SU-DHL-6 (cell line): Measurements from ENCODE around the gene FANCC.

Source experiments
- H2AFZ ChIP-seq: fragments of 200-600 bp; sonication (generic); 2 replicates; pipeline ENCODE4 v1.6.1; 2014; ENCODE audit warnings: low read depth, mild to moderate bottlenecking, moderate library complexity, mixed read lengths, antibody characterized with exemption, low read length; ENCODE audit not compliant: severe bottlenecking
- H3F3A ChIP-seq: fragments of 200-600 bp; shearing (Covaris generic); 2 replicates; pipeline ENCODE4 v1.6.0; 2016; ENCODE audit warnings: antibody characterized with exemption, mild to moderate bottlenecking; ENCODE audit not compliant: insufficient read depth
- H3K27ac ChIP-seq: fragments of 200-600 bp; sonication (generic); 2 replicates; pipeline ENCODE4 v1.5.1; 2016; ENCODE audit warnings: low read depth, mild to moderate bottlenecking, low read length, moderate library complexity, mixed read lengths
- H3K27me3 ChIP-seq: fragments of 200-600 bp; sonication (generic), shearing (Covaris generic); 2 replicates; pipeline ENCODE4 v1.6.0; 2014; ENCODE audit warnings: mild to moderate bottlenecking, low read length
- H3K36me3 ChIP-seq: fragments of 200-600 bp; sonication (generic); 2 replicates; pipeline ENCODE4 v1.6.1; 2014; ENCODE audit warnings: mild to moderate bottlenecking, low read length, mixed read lengths
- H3K4me2 ChIP-seq: fragments of 300-600, 200-600 bp; shearing (Covaris generic), sonication (generic); 2 replicates; pipeline ENCODE4 v1.6.0; 2014; ENCODE audit warnings: low read length, low read depth, mild to moderate bottlenecking; ENCODE audit not compliant: poor library complexity, severe bottlenecking
- H3K4me3 ChIP-seq: fragments of 200-600 bp; sonication (generic); 2 replicates; pipeline ENCODE4 v1.5.1; 2014; ENCODE audit warnings: antibody characterized with exemption, low read length, mild to moderate bottlenecking, mixed read lengths; ENCODE audit not compliant: insufficient read depth, poor library complexity, severe bottlenecking
- H3K79me2 ChIP-seq: fragments of 200-600 bp; sonication (generic); 2 replicates; pipeline ENCODE4 v1.6.1; 2014; ENCODE audit warnings: mild to moderate bottlenecking, low read length, moderate library complexity; ENCODE audit not compliant: insufficient read depth
- H3K9ac ChIP-seq: fragments of 200-600 bp; sonication (generic); 2 replicates; pipeline ENCODE4 v1.7.0; 2014; ENCODE audit warnings: mild to moderate bottlenecking, low read length
- H3K9me2 ChIP-seq: fragments of 200-600 bp; sonication (generic); replicated peaks from 2 replicates; pipeline ENCODE4 v1.6.1; 2014; ENCODE audit warnings: low read length; ENCODE audit not compliant: insufficient read depth
- H3K9me3 ChIP-seq: fragments of 200-600 bp; sonication (generic); 2 replicates; pipeline ENCODE4 v1.6.1; 2014; ENCODE audit warnings: low read length, mixed read lengths; ENCODE audit not compliant: insufficient read depth
- H4K20me1 ChIP-seq: fragments of 200-600 bp; sonication (generic); 2 replicates; pipeline ENCODE4 v1.6.1; 2014; ENCODE audit warnings: low read depth, mild to moderate bottlenecking, antibody characterized with exemption, low read length, moderate library complexity, mixed read lengths
- EZH2phosphoT487 ChIP-seq: fragments of 200-600 bp; sonication (generic), shearing (Covaris generic); conservative IDR thresholded peaks from 2 replicates; pipeline ENCODE4 v1.6.1; 2018; ENCODE audit warnings: mild to moderate bottlenecking, antibody characterized with exemption, low read length, moderate library complexity, mixed read lengths
- TF ChIP-seq, protein P1 (sequence below): fragments of 200-600 bp; sonication (generic); IDR thresholded peaks from one replicate; pipeline ENCODE4 v1.5.1; 2017; ENCODE audit warnings: antibody characterized with exemption, mild to moderate bottlenecking, low read length, moderate library complexity; ENCODE audit not compliant: insufficient read depth, poor library complexity, severe bottlenecking

Gene FANCC

DNA sequence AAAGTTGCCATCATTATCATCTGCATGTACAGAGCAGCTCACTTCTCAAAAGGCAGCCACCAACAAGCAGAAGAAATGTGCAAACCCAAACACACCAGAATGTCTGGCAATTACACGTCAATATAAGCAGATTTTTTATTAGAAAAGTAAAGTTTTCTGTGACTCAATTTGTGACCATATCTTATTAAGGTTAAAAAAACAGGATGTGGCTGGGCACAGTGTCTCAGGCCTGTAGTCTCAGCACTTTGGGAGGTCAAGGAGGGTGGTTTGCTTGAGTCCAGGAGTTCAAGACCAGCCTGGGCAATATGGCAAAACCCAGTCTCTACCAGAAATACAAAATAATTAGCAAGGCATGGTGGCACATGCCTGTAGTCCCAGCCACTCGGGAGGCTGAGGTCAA is 176.7 kb downstream of the FANCC start:
- Histone ChIP-seq H3K9ac (no peak overlapping the region), H3K79me2 (no peaks in the 10 kb centered on the region), H3K4me3 (no peak overlapping the region), H4K20me1 (no peaks in the 10 kb centered on the region), H2AFZ (no peak overlapping the region), H3F3A (no peaks in the 10 kb centered on the region), H3K9me2 (no peaks in the 10 kb centered on the region), H3K9me3 (no peaks in the 10 kb centered on the region), H3K27ac (no peak overlapping the region), H3K27me3 (no peaks in the 10 kb centered on the region), H3K36me3 (no peaks in the 10 kb centered on the region), H3K4me2 (no peak overlapping the region)
- no peak for TF ChIP-seq EZH2phosphoT487
- TF ChIP-seq, protein P1, sequence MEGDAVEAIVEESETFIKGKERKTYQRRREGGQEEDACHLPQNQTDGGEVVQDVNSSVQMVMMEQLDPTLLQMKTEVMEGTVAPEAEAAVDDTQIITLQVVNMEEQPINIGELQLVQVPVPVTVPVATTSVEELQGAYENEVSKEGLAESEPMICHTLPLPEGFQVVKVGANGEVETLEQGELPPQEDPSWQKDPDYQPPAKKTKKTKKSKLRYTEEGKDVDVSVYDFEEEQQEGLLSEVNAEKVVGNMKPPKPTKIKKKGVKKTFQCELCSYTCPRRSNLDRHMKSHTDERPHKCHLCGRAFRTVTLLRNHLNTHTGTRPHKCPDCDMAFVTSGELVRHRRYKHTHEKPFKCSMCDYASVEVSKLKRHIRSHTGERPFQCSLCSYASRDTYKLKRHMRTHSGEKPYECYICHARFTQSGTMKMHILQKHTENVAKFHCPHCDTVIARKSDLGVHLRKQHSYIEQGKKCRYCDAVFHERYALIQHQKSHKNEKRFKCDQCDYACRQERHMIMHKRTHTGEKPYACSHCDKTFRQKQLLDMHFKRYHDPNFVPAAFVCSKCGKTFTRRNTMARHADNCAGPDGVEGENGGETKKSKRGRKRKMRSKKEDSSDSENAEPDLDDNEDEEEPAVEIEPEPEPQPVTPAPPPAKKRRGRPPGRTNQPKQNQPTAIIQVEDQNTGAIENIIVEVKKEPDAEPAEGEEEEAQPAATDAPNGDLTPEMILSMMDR = no peak

DNA sequence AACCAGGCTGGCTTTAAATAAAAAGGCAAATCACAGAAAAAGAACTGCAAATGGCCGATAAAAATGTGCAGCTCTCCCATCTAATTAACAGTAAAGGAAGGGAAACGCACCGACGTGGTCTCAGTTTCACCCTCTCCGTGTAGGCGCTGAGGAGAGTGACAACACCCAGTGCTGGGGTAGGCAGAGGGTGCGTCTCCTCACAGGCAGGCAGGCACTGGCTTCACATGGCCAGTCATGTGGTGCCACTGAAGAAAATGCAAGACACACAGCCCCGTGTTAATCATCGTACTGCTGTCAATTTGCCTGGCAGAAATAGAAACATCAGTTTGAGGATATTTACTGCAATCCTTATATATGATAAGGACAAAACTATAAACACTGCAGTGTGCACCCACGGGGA is 178.4 kb downstream of the FANCC start:
- Histone ChIP-seq H2AFZ (no peak overlapping the region), H3K9ac (no peak overlapping the region), H3F3A (no peaks in the 10 kb centered on the region), H3K4me3 (no peak overlapping the region), H4K20me1 (no peaks in the 10 kb centered on the region), H3K9me3 (no peaks in the 10 kb centered on the region), H3K27me3 (no peaks in the 10 kb centered on the region), H3K36me3 (no peaks in the 10 kb centered on the region), H3K27ac (no peak overlapping the region), H3K4me2 (no peak overlapping the region), H3K9me2 (no peaks in the 10 kb centered on the region), H3K79me2 (no peaks in the 10 kb centered on the region)
- no peak for TF ChIP-seq EZH2phosphoT487
- TF ChIP-seq, protein P1 = no peak

DNA sequence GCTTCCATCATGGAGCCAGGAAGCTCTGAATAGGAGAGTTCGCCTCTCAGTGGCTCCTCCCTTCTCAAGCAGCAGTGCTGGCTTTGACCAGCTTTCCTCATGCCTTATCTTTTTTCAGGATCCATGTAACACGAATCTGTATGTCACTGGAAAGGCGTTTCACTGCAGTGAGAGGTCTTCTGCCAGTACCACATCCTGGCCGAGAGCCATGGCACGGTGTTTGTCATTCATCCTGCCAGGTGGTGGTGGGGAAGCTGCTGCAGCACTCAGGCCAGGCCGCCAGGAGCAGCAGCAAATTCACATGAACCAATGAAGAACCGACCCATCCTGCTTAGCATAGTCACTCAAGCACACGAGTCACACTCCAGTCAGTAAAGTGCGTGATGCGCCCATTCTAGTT is 179.0 kb downstream of the FANCC start:
- H3K9me2 ChIP-seq = no peaks in the 10 kb centered on the region
- H4K20me1 ChIP-seq = no peaks in the 10 kb centered on the region
- no peaks in the 10 kb centered on the region for H3K36me3 ChIP-seq
- H3K27me3 ChIP-seq = no peaks in the 10 kb centered on the region
- no peak overlapping the region for H3K27ac ChIP-seq
- no peaks in the 10 kb centered on the region for H3K79me2 ChIP-seq
- no peak overlapping the region for H3K9ac ChIP-seq
- no peak overlapping the region for H3K4me2 ChIP-seq
- no peaks in the 10 kb centered on the region for H3F3A ChIP-seq
- no peaks in the 10 kb centered on the region for H3K9me3 ChIP-seq
- no peak overlapping the region for H2AFZ ChIP-seq
- no peak for TF ChIP-seq EZH2phosphoT487
- TF ChIP-seq, protein P1 = no peak
- H3K4me3 ChIP-seq = no peak overlapping the region

DNA sequence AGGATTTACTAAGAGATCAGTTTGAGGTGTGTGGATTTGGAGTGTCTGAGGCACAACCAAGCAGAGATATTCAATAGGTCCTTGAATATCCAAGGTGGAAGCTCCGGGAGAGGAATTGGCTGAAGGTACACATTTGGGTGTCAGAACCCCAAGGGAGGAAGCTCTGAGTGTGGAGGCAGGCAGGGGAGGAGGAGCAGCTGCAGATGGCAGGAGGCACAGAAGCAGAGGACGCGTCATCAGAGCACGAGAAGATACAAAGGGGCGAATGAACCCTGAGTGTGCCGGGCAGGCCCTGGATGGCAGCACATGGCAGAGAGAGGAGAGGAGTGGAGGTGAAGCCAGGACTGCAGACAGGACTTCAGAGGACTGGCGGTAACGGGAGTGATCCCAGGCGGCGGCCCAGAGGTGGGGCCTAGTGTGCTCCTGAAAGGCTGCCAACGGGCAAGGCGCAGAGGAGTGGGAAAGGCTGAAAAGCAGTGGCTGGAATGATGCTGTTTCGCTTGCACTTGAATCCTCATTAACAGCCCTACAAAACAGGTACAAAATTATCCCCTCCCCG is 179.8 kb downstream of the FANCC start:
- Histone ChIP-seq H3K79me2 (no peaks in the 10 kb centered on the region), H4K20me1 (no peaks in the 10 kb centered on the region), H3K27me3 (no peaks in the 10 kb centered on the region), H3K9me2 (no peaks in the 10 kb centered on the region), H3K27ac (no peak overlapping the region), H3F3A (no peaks in the 10 kb centered on the region), H3K4me2 (no peak overlapping the region), H3K9me3 (no peaks in the 10 kb centered on the region), H3K36me3 (no peaks in the 10 kb centered on the region), H3K4me3 (no peak overlapping the region), H2AFZ (no peak overlapping the region), H3K9ac (no peak overlapping the region)
- no peak for TF ChIP-seq EZH2phosphoT487
- TF ChIP-seq, protein P1 = no peak
